ENCODE data around the gene B3GNT5. TPM values are rescaled to one million over a fixed set of nuclear protein-coding genes. Genes with fewer than 3 reads are reported as not detected.

Gene B3GNT5
- total RNA-seq, 1 experiment from 2014 or later = 42.9 TPM

DNA sequence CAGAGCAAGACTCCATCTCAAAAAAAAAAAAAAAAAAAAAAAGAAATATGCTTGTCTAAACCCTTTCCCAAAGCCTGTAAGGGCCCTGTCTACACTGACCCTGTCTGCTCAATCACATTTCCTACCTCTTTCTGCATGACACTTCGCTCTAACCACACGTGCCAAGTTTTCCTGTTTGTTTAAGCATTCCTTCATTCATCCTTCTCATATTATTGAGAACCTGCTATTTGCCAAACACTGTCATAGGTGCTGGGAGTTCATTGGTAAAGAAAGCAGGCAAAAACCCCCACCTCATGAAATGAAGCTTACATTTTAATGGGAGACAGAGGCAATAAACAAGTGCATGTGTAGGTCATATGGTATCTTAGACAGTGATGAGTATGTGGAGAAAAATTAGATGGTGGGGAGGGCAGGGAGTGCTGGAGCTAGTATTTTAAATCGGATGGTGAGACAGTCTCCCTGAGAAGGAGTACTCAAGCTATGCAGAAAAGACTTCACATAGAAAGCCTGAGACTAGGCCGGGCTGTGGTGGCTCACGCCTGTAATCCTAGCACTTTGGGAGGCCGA, 48.0 kb downstream of the B3GNT5 start:
- Mint-ChIP-seq H3K27me3 (ENCODE audit: unreplicated experiment) (no peaks in the 10 kb centered on the region), H3K36me3 (ENCODE audit: insufficient read depth, unreplicated experiment) (peaks cover 5% of the 10 kb centered on the region), H3K4me1 (ENCODE audit: low read depth, unreplicated experiment) (peaks cover 48% of the 10 kb centered on the region), H3K27ac (ENCODE audit: unreplicated experiment) (no peak overlapping the region), H3K9me3 (ENCODE audit: low read depth, unreplicated experiment) (peaks cover 2% of the 10 kb centered on the region), H3K4me3 (ENCODE audit: low read depth, unreplicated experiment) (no peak overlapping the region)
- no peak for DNase-seq
- intact Hi-C loops (cut with micrococcal nuclease; ENCODE audit: unreplicated experiment) = no loop called here
- TF ChIP-seq, protein P1, sequence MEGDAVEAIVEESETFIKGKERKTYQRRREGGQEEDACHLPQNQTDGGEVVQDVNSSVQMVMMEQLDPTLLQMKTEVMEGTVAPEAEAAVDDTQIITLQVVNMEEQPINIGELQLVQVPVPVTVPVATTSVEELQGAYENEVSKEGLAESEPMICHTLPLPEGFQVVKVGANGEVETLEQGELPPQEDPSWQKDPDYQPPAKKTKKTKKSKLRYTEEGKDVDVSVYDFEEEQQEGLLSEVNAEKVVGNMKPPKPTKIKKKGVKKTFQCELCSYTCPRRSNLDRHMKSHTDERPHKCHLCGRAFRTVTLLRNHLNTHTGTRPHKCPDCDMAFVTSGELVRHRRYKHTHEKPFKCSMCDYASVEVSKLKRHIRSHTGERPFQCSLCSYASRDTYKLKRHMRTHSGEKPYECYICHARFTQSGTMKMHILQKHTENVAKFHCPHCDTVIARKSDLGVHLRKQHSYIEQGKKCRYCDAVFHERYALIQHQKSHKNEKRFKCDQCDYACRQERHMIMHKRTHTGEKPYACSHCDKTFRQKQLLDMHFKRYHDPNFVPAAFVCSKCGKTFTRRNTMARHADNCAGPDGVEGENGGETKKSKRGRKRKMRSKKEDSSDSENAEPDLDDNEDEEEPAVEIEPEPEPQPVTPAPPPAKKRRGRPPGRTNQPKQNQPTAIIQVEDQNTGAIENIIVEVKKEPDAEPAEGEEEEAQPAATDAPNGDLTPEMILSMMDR (IDR thresholded peaks at IDR 0.05; ENCODE audit: unreplicated experiment) = no peak
- no TSS peak for BruUV-seq (replicated peaks)
- CTCF ChIA-PET = interaction anchor here (0.9 kb wide), 1 partner anchor 15 kb away, joined by 3 read pairs; no protein-coding TSS in a partner anchor

DNA sequence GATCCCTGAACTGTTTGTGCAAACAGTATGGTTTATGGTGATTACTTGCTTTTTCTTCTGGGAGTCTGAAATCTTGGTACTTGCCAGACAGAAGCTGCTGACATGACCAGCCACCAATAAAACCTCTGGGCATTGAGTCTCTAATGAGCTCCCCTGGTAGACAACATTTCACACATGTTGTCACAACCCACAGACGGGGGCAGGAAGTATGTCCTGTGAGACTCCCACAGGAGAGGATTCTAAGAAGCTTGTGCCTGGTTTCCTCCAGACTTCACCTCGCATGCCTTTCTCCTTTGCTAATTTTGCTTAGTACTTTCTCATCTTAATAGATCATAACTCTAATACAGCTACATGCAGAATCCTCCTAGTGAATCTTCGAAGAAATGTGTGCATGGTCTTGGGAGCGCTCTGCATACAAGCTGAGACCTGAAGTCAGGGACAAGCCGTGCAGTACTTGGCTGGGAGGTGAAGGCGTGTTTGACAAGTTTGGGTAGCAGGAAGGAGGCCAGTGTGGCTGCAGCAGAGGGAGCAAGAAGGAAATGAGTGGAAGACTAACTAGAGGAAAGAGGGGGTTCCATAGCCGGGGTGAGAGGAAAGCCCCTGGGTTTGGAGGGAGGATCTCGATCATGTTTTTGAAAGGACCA, 49.0 kb downstream of the B3GNT5 start:
- H3K27ac Mint-ChIP-seq (ENCODE audit: unreplicated experiment) = no peak overlapping the region
- H3K9me3 Mint-ChIP-seq (ENCODE audit: low read depth, unreplicated experiment) = no peaks in the 10 kb centered on the region
- no peaks in the 10 kb centered on the region for H3K27me3 Mint-ChIP-seq (ENCODE audit: unreplicated experiment)
- intact Hi-C loops (cut with micrococcal nuclease; ENCODE audit: unreplicated experiment) = no loop called here
- CTCF ChIA-PET = interaction anchor here (1.0 kb wide), 1 partner anchor 17 kb away, joined by 4 read pairs; no protein-coding TSS in a partner anchor
- no TSS peak for BruUV-seq (replicated peaks)
- DNase-seq = no peak
- peaks cover 2% of the 10 kb centered on the region for H3K36me3 Mint-ChIP-seq (ENCODE audit: insufficient read depth, unreplicated experiment)
- H3K4me1 Mint-ChIP-seq (ENCODE audit: low read depth, unreplicated experiment) = peaks cover 51% of the 10 kb centered on the region
- H3K4me3 Mint-ChIP-seq (ENCODE audit: low read depth, unreplicated experiment) = no peak overlapping the region
- TF ChIP-seq, protein P1 (IDR thresholded peaks at IDR 0.05; ENCODE audit: unreplicated experiment) = no peak

DNA sequence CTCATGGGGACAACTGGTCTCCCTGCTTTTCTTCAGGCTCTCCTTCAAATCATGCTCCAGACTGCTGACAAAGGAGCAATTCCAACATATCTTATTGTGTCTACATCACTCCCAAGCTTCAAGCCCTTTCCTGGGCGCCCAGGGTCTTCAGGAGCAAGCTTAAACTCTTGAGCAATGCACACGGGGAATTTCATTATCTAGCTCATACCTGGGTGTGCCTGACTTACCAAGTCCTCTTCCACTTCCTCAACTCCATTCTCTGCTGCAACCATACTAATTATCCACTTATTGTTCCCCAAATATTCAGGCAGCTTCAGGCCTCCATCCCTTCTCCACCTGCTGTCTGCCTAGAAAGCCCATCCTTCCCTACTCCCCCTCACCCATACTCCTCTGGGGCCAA, 50.6 kb downstream of the B3GNT5 start:
- DNase-seq = no peak
- no peak overlapping the region for H3K4me3 Mint-ChIP-seq (ENCODE audit: low read depth, unreplicated experiment)
- CTCF ChIA-PET = interaction anchor here (0.6 to 1.4 kb wide), 3 partner anchors 12 to 45 kb away, joined by 3 to 6 read pairs (median 4); no protein-coding TSS in a partner anchor
- TF ChIP-seq, protein P1 (IDR thresholded peaks at IDR 0.05; ENCODE audit: unreplicated experiment) = no peak
- no peaks in the 10 kb centered on the region for H3K9me3 Mint-ChIP-seq (ENCODE audit: low read depth, unreplicated experiment)
- peak overlapping the region; percentile 15 for H3K27ac Mint-ChIP-seq (ENCODE audit: unreplicated experiment)
- intact Hi-C loops (cut with micrococcal nuclease; ENCODE audit: unreplicated experiment) = no loop called here
- BruUV-seq (replicated peaks) = no TSS peak
- peaks cover 10% of the 10 kb centered on the region for H3K36me3 Mint-ChIP-seq (ENCODE audit: insufficient read depth, unreplicated experiment)
- H3K27me3 Mint-ChIP-seq (ENCODE audit: unreplicated experiment) = no peaks in the 10 kb centered on the region
- H3K4me1 Mint-ChIP-seq (ENCODE audit: low read depth, unreplicated experiment) = peaks cover 57% of the 10 kb centered on the region

- CTCF ChIA-PET = interaction anchor here (0.6 to 2.4 kb wide), 16 partner anchors 8 to 123 kb away, joined by 3 to 24 read pairs (median 4); partner anchors contain the start of gene B3GNT5
- BruUV-seq (replicated peaks) = TSS peak; percentile 96
- Mint-ChIP-seq H3K4me1 (ENCODE audit: low read depth, unreplicated experiment) (peaks cover 52% of the 10 kb centered on the region), H3K4me3 (ENCODE audit: low read depth, unreplicated experiment) (peak overlapping the region; percentile 54), H3K27ac (ENCODE audit: unreplicated experiment) (peak overlapping the region; percentile 84), H3K9me3 (ENCODE audit: low read depth, unreplicated experiment) (no peaks in the 10 kb centered on the region), H3K27me3 (ENCODE audit: unreplicated experiment) (no peaks in the 10 kb centered on the region), H3K36me3 (ENCODE audit: insufficient read depth, unreplicated experiment) (peaks cover 10% of the 10 kb centered on the region)
- peak; percentile 93 for DNase-seq
- intact Hi-C loops (cut with micrococcal nuclease; ENCODE audit: unreplicated experiment) = loop anchor here (1.0 to 5.0 kb wide), 4 partner anchors 12 to 60 kb away; no protein-coding TSS in a partner anchor
- TF ChIP-seq, protein P1 (IDR thresholded peaks at IDR 0.05; ENCODE audit: unreplicated experiment) = no peak
Measured at GRCh38 chr3:183306798-183307671, 54.0 kb downstream of the B3GNT5 start.
